NB4 (cell line): Measurements from ENCODE around the gene TRAF4.
"Not testable (repeated sequence)": the region's sequence is repeated elsewhere in the genome, so short reads cannot be mapped to it uniquely, and the experiment has no call there.

Experiments
- DNase-seq: peaks from one replicate; pipeline ENCODE4 v3.0.0; 2010; ENCODE audit warnings: low read depth
- H3K4me3 ChIP-seq: one replicate; pipeline ENCODE4 v1.5.1; 2011; ENCODE audit warnings: mild to moderate bottlenecking, low read depth, low read length, moderate library complexity
- CTCF ChIP-seq: IDR thresholded peaks from one replicate; pipeline ENCODE4 v1.5.1; 2012; ENCODE audit warnings: low read depth, low read length
- MAX ChIP-seq: IDR thresholded peaks from 2 replicates; pipeline ENCODE4 v1.6.1; 2011; ENCODE audit warnings: low read depth, low read length
- MYC ChIP-seq: IDR thresholded peaks from 2 replicates; pipeline ENCODE4 v1.6.1; 2011; ENCODE audit warnings: low read depth, low read length
- POLR2A ChIP-seq: IDR thresholded peaks from 2 replicates; pipeline ENCODE4 v1.6.1; 2011; ENCODE audit warnings: mild to moderate bottlenecking; ENCODE audit not compliant: insufficient read length; ENCODE audit errors: extremely low read depth

The TRAF4 gene

GRCh38 chr17:28728364-28729200 is 15.2 kb upstream of the TRAF4 start, which contains the start of gene NEK8:
NEK8 (plus strand) TSS chr17:28728788; CDS start chr17:28728814, 26 bp downstream.
- DNase-seq, result peak; percentile 94
- peak within 1 kb of the TSS; percentile 82 for H3K4me3 ChIP-seq
- TF ChIP-seq MYC, result peak; percentile 75
- peak; percentile 85 for TF ChIP-seq POLR2A
- TF ChIP-seq CTCF, result no peak
- peak; percentile 70; the same call in 1 of the 2 replicates for TF ChIP-seq MAX

- no peak for DNase-seq
- TF ChIP-seq MAX (no peak), CTCF (no peak), POLR2A (no peak), MYC (no peak)
- no peak overlapping the region for H3K4me3 ChIP-seq
Measured at GRCh38 chr17:28729950-28730330, 13.9 kb upstream of the TRAF4 start.

- DNase-seq, result no peak
- no peak for TF ChIP-seq MAX
- TF ChIP-seq MYC, result no peak
- no peak for TF ChIP-seq POLR2A
- TF ChIP-seq CTCF, result no peak
- H3K4me3 ChIP-seq, result no peak overlapping the region
Measured at GRCh38 chr17:28733346-28733745, 10.5 kb upstream of the TRAF4 start.

GRCh38 chr17:28734712-28735241 is 9.0 kb upstream of the TRAF4 start:
- no peak overlapping the region for H3K4me3 ChIP-seq
- TF ChIP-seq CTCF, result no peak
- no peak for TF ChIP-seq MAX
- TF ChIP-seq MYC, result no peak
- TF ChIP-seq POLR2A, result no peak
- DNase-seq, result no peak

GRCh38 chr17:28735242-28735722 is 8.5 kb upstream of the TRAF4 start:
- H3K4me3 ChIP-seq, result no peak overlapping the region
- DNase-seq, result peak; percentile 52
- TF ChIP-seq CTCF (no peak), POLR2A (no peak), MYC (no peak), MAX (no peak)

- H3K4me3 ChIP-seq, DNase-seq: not testable (repeated sequence)
Measured at GRCh38 chr17:28735913-28736769, 7.7 kb upstream of the TRAF4 start.
